SK-N-SH (cell line): ENCODE measurements around the gene CNRIP1. TPM values are rescaled to one million over a fixed set of nuclear protein-coding genes. Genes with fewer than 3 reads are reported as not detected.

Experiments used
- CTCF ChIA-PET: fragments of 300-600, 350-600 bp; formaldehyde crosslinking; extraction: SDS; loops from one replicate; lab custom pipeline; 2021; lab: Yijun Ruan, JAX
- POLR2A ChIA-PET: fragments of 350-600 bp; sonication (Branson Sonifier 250); formaldehyde crosslinking; extraction: SDS; loops from one replicate; lab custom pipeline; 2020; ENCODE audit warnings: antibody characterized with exemption, inconsistent platforms; lab: Yijun Ruan, JAX
- DNase-seq: peaks from one replicate; pipeline ENCODE4 v3.0.0; 2012
- H2AFZ ChIP-seq: fragments of 200-600 bp; sonication (generic); 2 replicates; pipeline ENCODE4 v1.8.1; 2016; ENCODE audit warnings: antibody characterized with exemption, mild to moderate bottlenecking, low read depth
- H3F3A ChIP-seq: fragments of 200-600 bp; sonication (generic); replicated peaks from 2 replicates; pipeline ENCODE3; 2016; ENCODE audit warnings: antibody characterized with exemption, mild to moderate bottlenecking; ENCODE audit not compliant: insufficient read depth
- H3K27ac ChIP-seq, 2 experiments: fragments of 200-500 bp in 1 of 2; fragments of 200-600 bp in 1 of 2; sonication (Bioruptor generic) in 1 of 2; sonication (generic), shearing (Covaris generic) in 1 of 2; 2 replicates each; pipeline versions ENCODE4 v1.5.1 to v1.6.1; 2014 to 2016; ENCODE audit warnings: low read depth in 2 of 2, inconsistent platforms in 1 of 2, low read length in 1 of 2, mild to moderate bottlenecking in 1 of 2, mixed read lengths in 1 of 2
- H3K27me3 ChIP-seq: fragments of 200-600 bp; sonication (generic), shearing (Covaris generic); 2 replicates; pipeline ENCODE4 v1.6.1; 2016; ENCODE audit warnings: mixed run types; ENCODE audit not compliant: insufficient read depth
- H3K36me3 ChIP-seq, 2 experiments: fragments of 200-500 bp in 1 of 2; fragments of 200-600 bp in 1 of 2; sonication (Bioruptor generic) in 1 of 2; sonication (generic) in 1 of 2; replicated peaks in 1 of 2; 2 replicates each; pipeline versions ENCODE3 to v1.5.1; 2014 to 2016; ENCODE audit warnings: low read length in 1 of 2, mild to moderate bottlenecking in 1 of 2; ENCODE audit not compliant: insufficient read depth in 2 of 2, control insufficient read depth in 1 of 2
- H3K4me1 ChIP-seq, 2 experiments: fragments of 200-500 bp in 1 of 2; fragments of 200-600 bp in 1 of 2; sonication (Bioruptor generic) in 1 of 2; sonication (generic), shearing (Covaris generic) in 1 of 2; 2 replicates each; pipeline versions ENCODE4 v1.5.1 to v1.6.1; 2014 to 2016; ENCODE audit warnings: low read depth in 1 of 2, low read length in 1 of 2, mixed run types in 1 of 2; ENCODE audit not compliant: insufficient read depth in 2 of 2, control insufficient read depth in 1 of 2
- H3K4me2 ChIP-seq: fragments of 200-600 bp; sonication (generic), shearing (Covaris generic); 2 replicates; pipeline ENCODE4 v1.6.1; 2017; ENCODE audit warnings: mixed run types
- H3K4me3 ChIP-seq, 2 experiments: fragments of 200-500 bp in 1 of 2; fragments of 200-600 bp in 1 of 2; sonication (Bioruptor generic) in 1 of 2; sonication (generic), shearing (Covaris generic) in 1 of 2; 2 replicates each; pipeline versions ENCODE4 v1.5.1 to v1.8.1; 2014 to 2016; ENCODE audit warnings: low read depth in 2 of 2, inconsistent platforms in 1 of 2, low read length in 1 of 2, mild to moderate bottlenecking in 1 of 2, mixed read lengths in 1 of 2, moderate library complexity in 1 of 2
- H3K79me2 ChIP-seq: fragments of 200-600 bp; sonication (generic); 2 replicates; pipeline ENCODE4 v1.8.1; 2017; ENCODE audit warnings: mild to moderate bottlenecking; ENCODE audit not compliant: insufficient read depth
- H3K9ac ChIP-seq: fragments of 200-600 bp; sonication (generic); 2 replicates; pipeline ENCODE4 v1.6.1; 2017; ENCODE audit warnings: mixed run types
- H3K9me2 ChIP-seq: fragments of 200-600 bp; sonication (generic); 2 replicates; pipeline ENCODE4 v1.6.1; 2017; ENCODE audit warnings: mixed run types
- H3K9me3 ChIP-seq: fragments of 200-600 bp; sonication (generic); 2 replicates; pipeline ENCODE4 v1.6.1; 2017; ENCODE audit warnings: mixed run types, mild to moderate bottlenecking, moderate library complexity
- H4K20me1 ChIP-seq: fragments of 200-600 bp; sonication (generic); 2 replicates; pipeline ENCODE4 v1.6.1; 2017; ENCODE audit warnings: mild to moderate bottlenecking, mixed run types; ENCODE audit not compliant: insufficient read depth
- CHD2 ChIP-seq: fragments of 150-350 bp; IDR thresholded peaks from 2 replicates; pipeline ENCODE4 v1.6.1; 2018; ENCODE audit warnings: low read length; ENCODE audit not compliant: partially characterized antibody
- EP300 ChIP-seq, 2 experiments: IDR thresholded peaks; 2 replicates each; pipeline versions ENCODE4 v1.4.0 to v1.6.1; 2012; ENCODE audit warnings: borderline replicate concordance in 1 of 2, low read depth in 1 of 2, low read length in 1 of 2
- FOSL2 ChIP-seq: IDR thresholded peaks from 2 replicates; pipeline ENCODE4 v1.4.0; 2012; ENCODE audit warnings: low read depth, mild to moderate bottlenecking, moderate library complexity, borderline replicate concordance
- GABPA ChIP-seq: IDR thresholded peaks from 2 replicates; pipeline ENCODE4 v1.4.0; 2012; ENCODE audit warnings: low read depth, mild to moderate bottlenecking
- GATA2 ChIP-seq: sonication (generic); formaldehyde crosslinking; IDR thresholded peaks from 2 replicates; pipeline ENCODE4 v1.5.0; 2020; ENCODE audit warnings: mild to moderate bottlenecking, missing genetic modification reagents
- IRF3 ChIP-seq: fragments of 150-350 bp; IDR thresholded peaks from 2 replicates; pipeline ENCODE4 v1.6.1; 2016; ENCODE audit warnings: mild to moderate bottlenecking, low read depth, low read length
- MXI1 ChIP-seq: IDR thresholded peaks from 2 replicates; pipeline ENCODE4 v1.6.1; 2012; ENCODE audit warnings: mild to moderate bottlenecking, low read depth, low read length, improper control_type of control experiment
- NRF1 ChIP-seq: IDR thresholded peaks from 2 replicates; pipeline ENCODE4 v1.6.1; 2012; ENCODE audit warnings: low read depth, mild to moderate bottlenecking, low read length
- RAD21 ChIP-seq: IDR thresholded peaks from 2 replicates; pipeline ENCODE4 v1.6.1; 2012; ENCODE audit warnings: mild to moderate bottlenecking, low read length
- RCOR1 ChIP-seq: fragments of 150-350 bp; IDR thresholded peaks from 2 replicates; pipeline ENCODE4 v1.6.1; 2017; ENCODE audit warnings: antibody characterized with exemption, low read length
- RXRA ChIP-seq: IDR thresholded peaks from 2 replicates; pipeline ENCODE4 v1.4.0; 2012; ENCODE audit warnings: low read depth, mild to moderate bottlenecking, borderline replicate concordance
- SIN3A ChIP-seq: IDR thresholded peaks from 2 replicates; pipeline ENCODE4 v1.6.1; 2012; ENCODE audit warnings: low read depth, mild to moderate bottlenecking, low read length, moderate library complexity, borderline replicate concordance
- TCF12 ChIP-seq: IDR thresholded peaks from 2 replicates; pipeline ENCODE4 v1.4.0; 2012
- TEAD4 ChIP-seq: IDR thresholded peaks from 2 replicates; pipeline ENCODE4 v1.4.0; 2012; ENCODE audit warnings: mild to moderate bottlenecking, borderline replicate concordance; ENCODE audit not compliant: insufficient read depth
- USF2 ChIP-seq: fragments of 150-350 bp; IDR thresholded peaks from 2 replicates; pipeline ENCODE4 v1.6.1; 2017; ENCODE audit warnings: antibody characterized with exemption, low read length, low read depth, borderline replicate concordance
- ZBTB33 ChIP-seq: IDR thresholded peaks from 2 replicates; pipeline ENCODE4 v1.4.0; 2012; ENCODE audit warnings: low read depth, borderline replicate concordance
- WGBS: methylation state at CpG from one replicate; pipeline ENCODE4 v1.1.6; 2017; ENCODE audit warnings: low lambda C conversion rate; 5-methylcytosine and 5-hydroxymethylcytosine counted together
- polyA plus RNA-seq, 3 experiments: library from polyadenylated mRNA; depleted of rRNA; stranded (reverse); fragments of >200 nt; gene quantifications; 2 replicates each; pipeline ENCODE4 v1.2.3, GENCODE V29; 2012

CNRIP1 gene
- polyA plus RNA-seq, 1 of the 3 experiments (the other 2 are of a cell fraction): 55.5 TPM

GRCh38 chr2:68290901-68291300 is 28.8 kb downstream of the CNRIP1 start:
- no peak for DNase-seq
- Histone ChIP-seq H4K20me1 (no peaks in the 10 kb centered on the region), H3K4me3 (no peak overlapping the region), H3K79me2 (no peaks in the 10 kb centered on the region), H3F3A (peaks cover 4% of the 10 kb centered on the region), H3K9me2 (no peaks in the 10 kb centered on the region), H3K27ac (no peak overlapping the region), H3K27me3 (no peaks in the 10 kb centered on the region)
- no peak for TF ChIP-seq SIN3A
- no peak for TF ChIP-seq RCOR1
- TF ChIP-seq GATA2 (CRISPR knock-in tag): no peak
- no peak for TF ChIP-seq TCF12
- TF ChIP-seq GABPA: no peak
- TF ChIP-seq USF2: no peak
- TF ChIP-seq CHD2: no peak
- TF ChIP-seq RXRA: no peak
- TF ChIP-seq MXI1: no peak
- TF ChIP-seq TEAD4: no peak
- TF ChIP-seq ZBTB33: no peak
- TF ChIP-seq IRF3: no peak
- no peak for TF ChIP-seq NRF1
- no peak for TF ChIP-seq RAD21
- TF ChIP-seq FOSL2: no peak
- no peak for TF ChIP-seq EP300 (IDR thresholded peaks at IDR 0.05; ENCODE audit: borderline replicate concordance in 1 of 2, low read depth in 1 of 2, low read length in 1 of 2)
- TF ChIP-seq, all 33 proteins: peak for 0
- POLR2A ChIA-PET: no interaction called here
- peaks cover 4 to 7% of the 10 kb centered on the region in 2 experiments for H3K36me3 ChIP-seq
- no peak overlapping the region for H3K4me2 ChIP-seq
- H3K4me1 ChIP-seq: peaks cover 0 to 5% of the 10 kb centered on the region in 2 experiments; a peak in 1 of 4 replicates
- CTCF ChIA-PET: interaction anchor here (0.8 to 6.1 kb wide), 7 partner anchors 7 to 407 kb away, joined by 3 to 51 read pairs (median 5); partner anchors contain the start of gene CNRIP1
- H3K9ac ChIP-seq: no peak overlapping the region
- 76% methylated on average over 5 of the region's 5 CpGs for WGBS
- no peaks in the 10 kb centered on the region for H3K9me3 ChIP-seq
- H2AFZ ChIP-seq: no peak overlapping the region
